K562 (cell line): ENCODE results near the gene SP100. TPM values are rescaled to one million over a fixed set of nuclear protein-coding genes. Genes with fewer than 3 reads are reported as not detected.

Experiments used
- ATAC-seq: fragments of 200-7000 bp; cut with Tn5 transposase; 3 replicates; pipeline ENCODE4 v1.9.1; 2020; ENCODE audit warnings: moderate library complexity
- BruUV-seq: library from RNA; stranded (reverse); fragments of 400-500 nt; replicated peaks from 2 replicates; lab custom pipeline; 2021; lab: Mats Ljungman, UMichigan
- CTCF ChIA-PET: fragments of 300-600 bp; formaldehyde crosslinking; extraction: SDS; loops from one replicate; lab custom pipeline; 2021; ENCODE audit warnings: low intra/inter-chr PET ratio; lab: Yijun Ruan, JAX
- POLR2A ChIA-PET: fragments of 300-600, 350-650 bp; sonication (Branson Sonifier 250); formaldehyde crosslinking; extraction: SDS; loops from one replicate; lab custom pipeline; 2021; ENCODE audit warnings: antibody characterized with exemption, inconsistent platforms; lab: Yijun Ruan, JAX
- DNase-seq, 4 experiments: peaks; one replicate each; pipeline versions ENCODE4 v3.0.0 to v3.0.0-alpha.2; 2011 to 2018; ENCODE audit warnings: low spot score in 3 of 4, mixed read lengths in 3 of 4; ENCODE audit errors: extremely low read depth in 1 of 4
- FAIRE-seq: peaks from 2 replicates; lab custom pipeline; 2011; peaks lifted over from hg19 to GRCh38; lab: Jason Lieb, UNC
- H2AFZ ChIP-seq: 2 replicates; pipeline ENCODE4 v1.6.0; 2011; ENCODE audit warnings: low read depth, low read length, control low read depth, inconsistent platforms
- H3K27ac ChIP-seq: fragments of 200-600 bp; 3 replicates; pipeline ENCODE4 v1.8.0; 2011; ENCODE audit warnings: low read depth, mild to moderate bottlenecking, control low read depth, inconsistent platforms, low read length, moderate library complexity, mixed read lengths; ENCODE audit errors: extremely low read depth
- H3K27me3 ChIP-seq, 2 experiments: fragments of 300-600 bp in 1 of 2; 2 replicates in 1 of 2; 3 replicates in 1 of 2; pipeline versions ENCODE4 v1.6.0 to v1.8.0; 2011; ENCODE audit warnings: inconsistent platforms in 2 of 2, low read length in 2 of 2, mild to moderate bottlenecking in 1 of 2, mixed read lengths in 1 of 2, moderate library complexity in 1 of 2; ENCODE audit not compliant: control insufficient read depth in 2 of 2, insufficient read depth in 2 of 2
- H3K36me3 ChIP-seq: fragments of 300-600 bp; 3 replicates; pipeline ENCODE4 v1.8.0; 2011; ENCODE audit warnings: mild to moderate bottlenecking, low read length, inconsistent platforms; ENCODE audit not compliant: control insufficient read depth, insufficient read depth
- H3K4me1 ChIP-seq, 2 experiments: fragments of 200-600 bp in 1 of 2; replicated peaks in 1 of 2; 2 replicates in 1 of 2; 3 replicates in 1 of 2; pipeline versions ENCODE4 v1.5.1 to v1.8.0; 2011; ENCODE audit warnings: inconsistent platforms in 2 of 2, low read length in 2 of 2, mild to moderate bottlenecking in 1 of 2, mixed read lengths in 1 of 2, moderate library complexity in 1 of 2; ENCODE audit not compliant: control insufficient read depth in 2 of 2, insufficient read depth in 2 of 2
- H3K4me2 ChIP-seq: 2 replicates; pipeline ENCODE4 v1.6.1; 2011; ENCODE audit warnings: low read length, control low read depth, inconsistent platforms, mixed read lengths; ENCODE audit not compliant: insufficient read depth
- H3K4me3 ChIP-seq: fragments of 200-600 bp; sonication (generic), shearing (Covaris generic); 2 replicates; pipeline ENCODE4 v1.5.1; 2016; ENCODE audit warnings: control low read depth, inconsistent platforms
- H3K79me2 ChIP-seq: fragments of 200-600 bp; 3 replicates; pipeline ENCODE4 v1.8.0; 2011; ENCODE audit warnings: low read length, inconsistent platforms; ENCODE audit not compliant: control insufficient read depth, insufficient read depth
- H3K9ac ChIP-seq, 2 experiments: 2 replicates each; pipeline versions ENCODE4 v1.6.0 to v1.6.1; 2011; ENCODE audit warnings: low read depth in 2 of 2, low read length in 2 of 2, control low read depth in 1 of 2, inconsistent platforms in 1 of 2, mild to moderate bottlenecking in 1 of 2, mixed read lengths in 1 of 2; ENCODE audit not compliant: insufficient read depth in 1 of 2
- H3K9me1 ChIP-seq: one replicate; pipeline ENCODE4 v1.6.0; 2011; ENCODE audit warnings: inconsistent platforms, mild to moderate bottlenecking, low read length, moderate library complexity; ENCODE audit not compliant: control insufficient read depth, insufficient read depth
- H3K9me3 ChIP-seq: replicated peaks from 2 replicates; pipeline ENCODE4 v1.5.1; 2011; ENCODE audit warnings: low read depth, low read length, inconsistent platforms; ENCODE audit not compliant: control insufficient read depth, insufficient read depth
- H4K20me1 ChIP-seq: replicated peaks from 2 replicates; pipeline ENCODE4 v1.6.1; 2011; ENCODE audit warnings: low read length, inconsistent platforms, mixed read lengths; ENCODE audit not compliant: control insufficient read depth, insufficient read depth
- HDAC3 ChIP-seq: fragments of 450-650 bp; IDR thresholded peaks from 2 replicates; pipeline ENCODE4 v1.6.1; 2018; ENCODE audit warnings: borderline replicate concordance, mild to moderate bottlenecking, moderate library complexity; ENCODE audit not compliant: partially characterized antibody
- IRF2 ChIP-seq: sonication (generic); formaldehyde crosslinking; IDR thresholded peaks from 2 replicates; pipeline ENCODE4 v1.8.1; 2022; ENCODE audit warnings: mild to moderate bottlenecking, missing genetic modification reagents
- MTA2 ChIP-seq: fragments of 450-650 bp; IDR thresholded peaks from 2 replicates; pipeline ENCODE4 v1.6.1; 2016; ENCODE audit warnings: low read depth
- RERE ChIP-seq: sonication (generic); formaldehyde crosslinking; IDR thresholded peaks from 2 replicates; pipeline ENCODE4 v1.8.0; 2023; ENCODE audit warnings: missing genetic modification reagents, mild to moderate bottlenecking, borderline replicate concordance
- ZNF639 ChIP-seq, 2 experiments: fragments of 200-800 bp in 1 of 2; sonication (Bioruptor generic) in 1 of 2; sonication (generic) in 1 of 2; formaldehyde crosslinking in 1 of 2; IDR thresholded peaks in 1 of 2; conservative IDR thresholded peaks in 1 of 2; 2 replicates each; pipeline versions ENCODE4 v1.5.0 to v1.6.1; 2016 to 2020; ENCODE audit warnings: missing compliant biosample characterization in 1 of 2, missing genetic modification characterization in 1 of 2, missing genetic modification reagents in 1 of 2
- ZNF778 ChIP-seq: fragments of 450-650 bp; formaldehyde crosslinking; IDR thresholded peaks from 2 replicates; pipeline ENCODE4 v1.4.0; 2020; ENCODE audit warnings: mild to moderate bottlenecking, moderate library complexity
- WGBS: fragments of 100-300 bp; shearing (Covaris generic); methylation state at CpG from one replicate; pipeline ENCODE4 v1.1.6; 2016; ENCODE audit warnings: low coverage, mixed read lengths; ENCODE audit not compliant: insufficient coverage; ENCODE audit errors: missing lambda C conversion rate; 5-methylcytosine and 5-hydroxymethylcytosine counted together
- in situ Hi-C: fragments of 300-500 bp; cut with MboI; formaldehyde crosslinking; loops from 4 replicates; pipeline ENCODE4 v1.15.0; 2018; ENCODE audit warnings: inconsistent platforms, mixed read lengths
- intact Hi-C: fragments of 100-400 bp; cut with micrococcal nuclease; formaldehyde crosslinking; loops from 2 replicates; pipeline ENCODE4 v1.14.2; 2022
- polyA plus RNA-seq, 8 experiments: library from polyadenylated mRNA; depleted of rRNA in 4 of 8; stranded (reverse) in 5 of 8; unstranded in 3 of 8; fragments of >200 nt; fragmentation: Nextera tagmentation in 2 of 8; fragmentation: Illumina TruSeq in 1 of 8; extraction: Ambion mirVana in 2 of 8; extraction: Trizol in 1 of 8; gene quantifications; 2 replicates each; pipeline versions ENCODE4 v1.2.1 to v1.2.3, GENCODE V29; 2011 to 2014; ENCODE audit warnings: inconsistent platforms in 1 of 8, missing spikeins in 1 of 8
- total RNA-seq, 7 experiments: library from RNA; depleted of rRNA in 6 of 7; stranded (reverse); fragments of >200 nt in 6 of 7; fragmentation: Illumina TruSeq in 2 of 7; extraction: Trizol in 2 of 7; gene quantifications; 2 replicates each; pipeline versions ENCODE4 v1.2.1 to v1.2.3, GENCODE V29; 2011 to 2021; ENCODE audit warnings: low replicate concordance in 1 of 7

SP100 gene
- total and polyA plus RNA-seq, 9 of the 15 experiments (the other 6 are each of a cell fraction or from before 2014, with no cell fraction given) = 19.2 to 39.2 (median 34.6) TPM

GRCh38 chr2:230457073-230457768 is 41.2 kb downstream of the SP100 start:
- Histone ChIP-seq H3K27me3 (no peaks in the 10 kb centered on the region), H3K4me1 (peaks cover 0 to 4% of the 10 kb centered on the region in 2 experiments; a peak in 1 of 5 replicates), H3K9ac (no peak overlapping the region; a peak in 1 of 4 replicates), H2AFZ (no peak overlapping the region), H3K36me3 (peaks cover 22% of the 10 kb centered on the region), H3K79me2 (no peaks in the 10 kb centered on the region), H3K9me3 (no peaks in the 10 kb centered on the region), H3K4me2 (no peak overlapping the region), H3K4me3 (no peak overlapping the region), H3K9me1 (no peaks in the 10 kb centered on the region), H3K27ac (no peak overlapping the region), H4K20me1 (no peaks in the 10 kb centered on the region)
- DNase-seq = no peak
- ChIA-PET POLR2A (interaction anchor here (0.8 kb wide), 1 partner anchor 14 kb away, joined by 3 read pairs; no protein-coding TSS in a partner anchor), CTCF (no interaction called here)
- in situ Hi-C loops (no loop called here), intact Hi-C loops (no loop called here)
- no peak for ATAC-seq
- no TSS peak for BruUV-seq
- 81% methylated on average over 4 of the region's 4 CpGs for WGBS
- FAIRE-seq = no peak
- TF ChIP-seq ZNF639 (CRISPR knock-in tag; conservative IDR thresholded peaks at IDR 0.05 in 1 of 2, IDR thresholded peaks at IDR 0.05 in 1 of 2) (no peak), MTA2 (no peak), IRF2 (no peak), ZNF778 (CRISPR knock-in tag) (no peak), HDAC3 (no peak), RERE (CRISPR knock-in tag) (no peak)
